OCI-LY7 (cell line): Measurements from ENCODE around the gene MAP3K5.

Source experiments
- EZH2phosphoT487 ChIP-seq: fragments of 200-600 bp; sonication (generic); IDR thresholded peaks from 2 replicates; pipeline ENCODE4 v1.6.1; 2018; ENCODE audit warnings: low read depth, borderline replicate concordance, mild to moderate bottlenecking, mixed run types, antibody characterized with exemption, low read length, moderate library complexity, mixed read lengths
- TF ChIP-seq, protein P1 (sequence below): fragments of 200-600 bp; sonication (generic); conservative IDR thresholded peaks from 2 replicates; pipeline ENCODE4 v1.5.1; 2014; ENCODE audit warnings: mild to moderate bottlenecking, antibody characterized with exemption, low read length, moderate library complexity, mixed read lengths

DNA sequence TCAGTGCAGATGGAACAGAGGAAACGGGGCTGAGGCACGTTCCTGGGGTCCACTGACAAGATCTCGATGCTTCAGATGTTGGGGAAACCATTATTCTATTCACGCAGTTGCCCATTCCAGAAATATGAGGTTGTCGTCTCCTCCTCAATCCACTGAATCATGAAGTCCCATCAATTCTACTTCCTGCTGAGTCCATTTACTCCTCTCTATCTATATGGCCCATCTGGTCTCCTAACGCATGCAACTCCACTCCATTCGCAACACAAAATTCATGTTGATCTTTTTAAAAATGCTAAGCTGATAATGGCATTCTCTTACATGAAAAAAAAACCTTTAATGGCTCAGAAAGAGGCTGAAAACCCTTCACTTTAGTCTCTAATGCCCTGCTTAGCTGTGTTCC is 37.5 kb downstream of the MAP3K5 start:
- TF ChIP-seq, protein P1, sequence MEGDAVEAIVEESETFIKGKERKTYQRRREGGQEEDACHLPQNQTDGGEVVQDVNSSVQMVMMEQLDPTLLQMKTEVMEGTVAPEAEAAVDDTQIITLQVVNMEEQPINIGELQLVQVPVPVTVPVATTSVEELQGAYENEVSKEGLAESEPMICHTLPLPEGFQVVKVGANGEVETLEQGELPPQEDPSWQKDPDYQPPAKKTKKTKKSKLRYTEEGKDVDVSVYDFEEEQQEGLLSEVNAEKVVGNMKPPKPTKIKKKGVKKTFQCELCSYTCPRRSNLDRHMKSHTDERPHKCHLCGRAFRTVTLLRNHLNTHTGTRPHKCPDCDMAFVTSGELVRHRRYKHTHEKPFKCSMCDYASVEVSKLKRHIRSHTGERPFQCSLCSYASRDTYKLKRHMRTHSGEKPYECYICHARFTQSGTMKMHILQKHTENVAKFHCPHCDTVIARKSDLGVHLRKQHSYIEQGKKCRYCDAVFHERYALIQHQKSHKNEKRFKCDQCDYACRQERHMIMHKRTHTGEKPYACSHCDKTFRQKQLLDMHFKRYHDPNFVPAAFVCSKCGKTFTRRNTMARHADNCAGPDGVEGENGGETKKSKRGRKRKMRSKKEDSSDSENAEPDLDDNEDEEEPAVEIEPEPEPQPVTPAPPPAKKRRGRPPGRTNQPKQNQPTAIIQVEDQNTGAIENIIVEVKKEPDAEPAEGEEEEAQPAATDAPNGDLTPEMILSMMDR = no peak
- TF ChIP-seq EZH2phosphoT487 = no peak
